ENCODE results near the gene DNAH17.

DNAH17 gene

DNA sequence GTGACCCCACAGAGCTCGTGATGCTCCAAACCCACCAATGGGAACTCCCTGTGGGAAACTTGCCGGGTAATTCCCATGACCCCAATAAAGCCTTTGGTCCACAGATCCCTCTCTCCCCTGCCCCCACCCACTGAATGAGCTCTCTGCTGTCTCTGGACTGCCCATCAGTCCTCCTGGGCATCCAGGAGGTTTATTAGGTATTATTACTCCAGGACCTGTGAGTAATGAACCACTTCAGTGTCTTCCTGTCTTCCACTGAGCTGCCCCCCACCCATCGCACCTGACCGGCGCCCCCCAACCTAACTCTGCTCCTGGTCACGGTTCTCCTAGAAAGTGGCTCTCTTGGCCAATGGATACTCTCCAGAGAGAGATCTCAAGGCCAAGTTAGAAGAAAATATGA is 28.7 kb upstream of the DNAH17 start:
- DNase-seq (ENCODE audit: low spot score) = no peak

DNA sequence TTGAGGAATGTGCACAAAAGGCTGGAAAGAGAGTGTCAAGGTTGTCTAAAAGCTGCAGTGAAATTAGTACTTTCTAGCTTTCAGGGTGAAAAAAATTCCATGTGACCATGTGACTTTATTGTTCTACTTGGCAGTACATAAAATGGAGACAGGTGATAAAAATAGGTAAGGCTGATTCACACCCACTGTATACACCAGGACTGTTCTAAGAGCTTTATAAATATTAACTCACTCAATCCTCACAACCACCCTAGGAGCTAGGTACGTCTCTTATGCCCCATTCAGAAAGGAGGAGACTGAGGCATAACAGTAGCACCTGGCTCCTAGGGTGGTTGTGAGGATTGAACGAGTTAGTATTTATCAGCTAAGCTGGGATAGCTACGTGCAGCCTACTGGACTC is 28.2 kb upstream of the DNAH17 start:
- DNase-seq (ENCODE audit: low spot score) = no peak

GRCh38 chr17:78602246-78602645 is 25.1 kb upstream of the DNAH17 start:
- DNase-seq (ENCODE audit: low spot score) = no peak

GRCh38 chr17:78601577-78602190 is 24.5 kb upstream of the DNAH17 start:
- DNase-seq (ENCODE audit: low spot score) = no peak

DNA sequence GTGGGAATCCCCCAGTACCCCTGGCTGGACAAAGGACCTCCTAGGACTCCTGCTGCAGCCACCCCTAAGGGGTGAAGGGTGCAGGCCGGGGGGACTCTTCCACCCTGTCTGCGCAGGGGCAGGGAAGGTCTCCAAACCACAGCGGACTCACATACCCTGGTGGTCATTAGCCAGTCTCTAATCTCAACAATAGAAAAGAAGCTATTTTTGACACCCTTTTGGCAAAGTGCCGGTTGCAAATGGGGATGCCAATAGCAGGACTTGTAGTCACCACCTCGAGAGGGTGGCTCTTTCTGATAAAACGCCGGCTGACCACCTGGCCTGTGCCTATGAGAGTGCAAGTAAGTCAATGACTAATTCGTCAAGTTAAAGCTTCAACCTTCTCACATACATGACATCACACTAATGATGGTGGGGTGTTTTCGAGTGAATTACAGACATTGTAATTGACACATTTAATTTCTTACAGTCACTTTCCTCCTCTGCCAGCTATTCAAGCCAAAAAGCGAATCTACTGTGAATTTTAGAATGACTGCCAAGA is 23.1 kb upstream of the DNAH17 start:
- DNase-seq (ENCODE audit: low spot score) = no peak

DNA sequence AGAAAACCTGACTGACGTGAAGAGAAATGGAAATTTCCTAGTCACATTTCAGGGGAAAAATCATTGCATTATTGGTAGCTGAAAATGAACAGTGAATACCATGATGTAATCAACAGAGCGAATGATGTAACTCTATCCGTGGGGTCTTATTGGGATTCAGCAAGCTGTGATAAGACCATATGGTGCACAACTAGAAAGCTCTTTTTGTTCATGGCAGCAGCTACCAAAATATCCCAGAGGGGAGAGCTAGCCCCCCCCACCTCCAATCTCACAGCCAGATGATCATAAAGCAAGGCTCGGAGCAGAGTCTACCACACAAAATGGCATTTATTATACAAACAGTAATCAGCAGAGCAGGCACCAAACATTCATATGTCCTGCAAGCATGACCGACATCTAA is 22.2 kb upstream of the DNAH17 start:
- DNase-seq (ENCODE audit: low spot score) = no peak

DNA sequence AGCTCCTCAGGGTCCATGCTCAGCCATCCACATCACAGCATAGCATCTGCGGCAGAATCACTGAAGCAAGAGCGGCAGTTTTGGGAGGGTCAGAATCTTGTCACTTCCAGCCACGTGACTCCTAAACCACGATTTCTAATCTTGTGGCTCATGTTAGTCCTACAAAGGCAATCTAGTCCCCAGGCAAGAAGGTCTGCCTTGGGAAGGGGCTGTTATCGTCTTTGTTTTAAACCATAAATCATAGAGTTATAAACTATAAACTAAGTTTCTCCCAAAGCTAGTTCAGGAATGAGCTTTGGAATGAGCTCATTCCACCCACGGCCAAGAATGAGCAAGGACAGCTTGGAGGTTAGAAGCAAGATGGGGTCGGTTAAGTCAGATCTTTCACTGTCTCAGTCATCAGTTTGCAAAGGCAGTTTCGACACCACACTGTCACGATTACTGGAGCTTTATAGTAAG is 20.8 kb upstream of the DNAH17 start:
- DNase-seq (ENCODE audit: low spot score) = no peak

- DNase-seq (ENCODE audit: low spot score) = no peak
These were observed 19.9 kb upstream of the DNAH17 start for GRCh38 chr17:78596871-78597764.

DNA sequence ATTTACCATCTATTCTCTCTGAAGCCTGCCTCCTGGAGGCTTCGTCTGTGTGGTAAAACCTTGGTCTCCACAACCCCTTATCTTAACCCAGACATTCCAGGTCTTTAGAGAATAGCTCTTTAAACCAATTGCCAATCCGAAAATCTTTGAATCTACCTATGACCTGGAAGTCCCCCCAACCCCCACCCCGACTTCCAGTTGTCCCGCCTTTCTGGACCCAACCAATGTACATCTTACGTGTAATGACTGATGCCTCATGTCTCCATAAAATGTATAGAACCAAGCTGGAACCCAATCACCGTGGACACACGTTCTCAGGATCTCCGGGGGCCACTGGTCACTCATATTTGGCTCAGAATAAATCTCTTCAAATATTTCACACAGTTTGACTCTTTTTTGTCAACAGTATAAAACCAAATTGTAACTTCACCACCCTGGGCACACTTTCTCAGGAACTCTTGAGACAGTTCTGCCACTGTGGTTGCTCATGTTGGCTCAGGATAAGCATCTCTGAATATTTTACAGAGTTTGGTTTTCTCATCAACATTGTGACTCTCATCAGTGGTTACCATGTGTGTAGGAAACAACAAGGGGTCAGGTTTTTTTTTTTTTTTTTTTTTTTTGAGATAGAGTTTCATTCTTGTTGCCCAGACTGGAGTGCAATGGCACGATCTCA is 18.1 kb upstream of the DNAH17 start:
- no peak for DNase-seq (ENCODE audit: low spot score)

GRCh38 chr17:78592991-78593329 is 15.8 kb upstream of the DNAH17 start:
- DNase-seq (ENCODE audit: low spot score) = no peak

DNA sequence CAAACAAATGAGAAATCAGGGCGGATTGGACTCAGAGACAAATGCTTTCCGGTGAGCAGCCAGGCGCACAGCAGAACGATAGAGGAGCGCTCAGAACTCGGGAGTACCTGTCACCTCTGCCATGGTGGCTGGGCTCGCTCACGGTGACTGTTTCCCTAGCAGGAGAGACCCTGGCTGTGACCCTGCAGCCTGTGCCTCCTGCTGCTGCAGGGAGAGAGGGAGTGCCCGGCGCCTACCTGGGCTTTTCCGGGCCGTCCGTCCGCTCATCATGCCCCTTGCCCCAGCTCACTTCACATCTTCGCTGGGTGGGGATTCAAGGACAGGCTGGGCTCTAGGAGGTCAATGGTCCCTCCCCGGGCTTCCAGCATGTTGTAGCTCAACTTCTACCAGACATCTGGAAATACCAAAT is 14.1 kb upstream of the DNAH17 start:
- no peak for DNase-seq (ENCODE audit: low spot score)

DNA sequence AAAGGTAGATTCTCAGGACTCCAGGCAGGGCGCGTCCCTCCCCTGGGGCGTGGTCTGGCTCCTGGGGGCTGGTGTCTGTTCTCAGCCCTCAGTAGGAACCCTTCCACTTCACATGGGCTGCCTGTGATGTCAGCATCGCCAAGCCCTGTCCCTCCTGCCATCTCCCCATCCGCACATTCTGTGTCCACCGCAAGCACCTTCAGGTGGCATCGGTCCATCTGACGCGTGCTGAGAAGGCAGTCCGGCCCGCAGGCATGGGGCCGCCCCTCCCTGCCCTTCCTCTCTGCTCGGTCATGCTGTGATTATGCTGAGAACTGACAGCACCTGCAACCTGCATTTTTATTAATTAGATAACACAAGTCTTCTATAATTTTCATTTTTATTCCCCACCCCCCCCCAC is 12.7 kb upstream of the DNAH17 start:
- no peak for DNase-seq (ENCODE audit: low spot score)

GRCh38 chr17:78589031-78589675 is 12.0 kb upstream of the DNAH17 start:
- DNase-seq (ENCODE audit: low spot score) = no peak

DNA sequence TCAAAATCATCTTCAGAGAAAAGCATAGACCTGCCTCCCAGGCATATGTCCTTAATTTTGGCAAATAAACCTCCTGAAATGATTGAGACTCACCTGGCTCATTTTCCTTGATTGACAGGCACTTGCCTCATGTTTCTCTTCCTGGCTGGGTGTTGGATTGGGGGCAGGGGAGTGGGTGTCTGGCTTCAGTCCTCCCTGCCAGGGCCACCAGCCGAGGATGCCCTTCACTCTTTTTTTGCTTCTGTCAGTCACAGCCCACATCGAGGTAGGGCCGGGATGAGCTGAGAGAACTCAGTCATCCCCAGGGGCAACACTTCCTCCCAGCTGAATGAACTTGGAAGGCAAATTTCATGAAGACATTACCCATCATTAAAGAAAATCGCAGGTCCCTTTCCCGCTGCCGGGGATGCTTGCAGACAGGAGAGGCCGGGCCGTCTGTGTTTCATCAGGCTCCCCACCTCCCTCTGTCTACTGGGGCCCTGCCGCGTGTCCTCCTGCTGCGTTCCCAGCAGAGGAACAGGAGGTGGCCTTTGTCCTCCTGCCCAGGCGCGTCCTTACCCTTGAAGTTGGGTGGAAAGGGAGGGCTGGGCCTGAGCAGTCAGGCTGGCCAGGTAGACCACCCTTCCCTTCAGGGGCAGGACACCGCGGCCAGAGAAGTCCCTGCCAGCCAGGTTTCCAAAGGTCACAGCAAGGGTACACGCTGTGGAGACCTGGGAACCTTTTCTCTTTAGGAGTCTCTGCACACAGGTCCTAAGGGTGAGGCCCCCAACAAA is 11.2 kb upstream of the DNAH17 start:
- no peak for DNase-seq (ENCODE audit: low spot score)

GRCh38 chr17:78585006-78585630 is 7.9 kb upstream of the DNAH17 start:
- DNase-seq (ENCODE audit: low spot score) = no peak

- peak; percentile 50 for DNase-seq (ENCODE audit: low spot score)
These were observed 5.9 kb upstream of the DNAH17 start for GRCh38 chr17:78583091-78583490.

DNA sequence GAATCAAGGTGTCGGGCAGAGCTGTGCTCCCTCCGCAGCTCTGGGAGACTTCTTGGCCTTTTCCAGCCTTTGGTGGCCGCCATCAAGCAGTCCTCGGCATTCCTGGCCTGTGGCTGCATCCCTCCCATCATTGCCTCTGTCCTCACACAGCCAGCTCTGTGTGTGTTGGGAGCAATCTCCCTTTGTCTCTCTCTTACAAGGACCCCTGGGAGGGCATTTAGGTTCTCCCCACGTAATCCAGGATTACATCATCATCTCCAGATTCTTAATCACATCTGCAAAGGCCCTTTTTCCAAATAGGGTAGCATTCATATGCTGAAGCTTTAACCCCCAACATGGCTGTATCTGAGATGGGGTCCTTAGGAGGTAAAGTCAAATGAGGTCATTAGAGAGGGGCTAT is 4.1 kb upstream of the DNAH17 start:
- no peak for DNase-seq (ENCODE audit: low spot score)

GRCh38 chr17:78580277-78580804 is 3.1 kb upstream of the DNAH17 start:
- DNase-seq (ENCODE audit: low spot score) = no peak

DNA sequence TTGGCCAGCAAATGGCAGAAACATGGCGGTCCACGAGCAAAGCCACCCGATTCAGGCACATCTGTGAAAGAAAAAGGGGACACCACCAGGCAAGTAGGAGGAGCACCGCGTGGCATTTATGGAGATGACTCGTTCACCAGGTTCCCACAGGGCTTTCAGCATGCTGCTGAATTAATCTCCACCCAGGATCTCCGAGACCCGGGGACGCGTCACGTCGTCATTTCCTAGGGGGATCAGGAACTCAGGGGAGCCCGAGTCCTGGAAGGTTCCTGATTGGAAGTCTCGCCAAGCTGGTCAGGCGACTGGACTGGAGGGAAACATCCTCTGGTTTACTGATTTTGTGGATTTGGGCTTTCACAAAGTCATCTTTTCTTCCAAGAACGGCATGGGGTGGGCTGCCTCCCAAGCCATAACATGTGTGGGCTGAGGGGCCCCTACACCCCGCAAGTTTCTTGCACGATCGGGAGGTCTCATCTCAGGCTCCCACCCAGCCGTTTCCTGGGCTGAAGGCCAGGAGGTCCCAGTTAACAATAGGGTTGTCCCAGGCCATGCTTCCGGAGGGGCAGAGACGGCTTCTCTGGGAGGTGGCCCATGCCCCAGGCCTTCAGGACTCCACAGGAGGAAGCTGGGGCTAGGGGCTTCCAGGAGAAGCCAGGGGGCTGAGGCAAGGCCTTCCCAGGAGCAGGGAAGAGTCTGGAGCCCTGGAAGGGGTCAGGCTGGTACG is 645 bp downstream of the DNAH17 start:
- no peak for DNase-seq (ENCODE audit: low spot score)

- DNase-seq (ENCODE audit: low spot score) = no peak
These were observed 1.3 kb downstream of the DNAH17 start for GRCh38 chr17:78575899-78576298.

Measured in germinal center (tissue), 1 donor.